Measurements from ENCODE around the gene RTL10.

The RTL10 gene

GRCh38 chr22:19805821-19806212 is 48.9 kb downstream of the RTL10 start:
- no peak for DNase-seq (ENCODE audit: extremely low spot score)
- ChIA-PET CTCF (interaction anchor here (0.6 kb wide), 1 partner anchor 10 kb away, joined by 3 read pairs; no protein-coding TSS in a partner anchor), POLR2A (no interaction called here)
- no peak for TF ChIP-seq BHLHE40 (IDR thresholded peaks at IDR 0.05; ENCODE audit: borderline replicate concordance)

Data from HEK293T (cell line).